ENCODE measurements around the gene MPG.

GRCh38 chr16:92431-93339 is 14.7 kb downstream of the MPG start:
- TF ChIP-seq TAF1 (conservative IDR thresholded peaks at IDR 0.05) (no peak), JUND (IDR thresholded peaks at IDR 0.05) (no peak), ZBTB33 (IDR thresholded peaks at IDR 0.05) (no peak), MAX (IDR thresholded peaks at IDR 0.05) (no peak), YY1 (IDR thresholded peaks at IDR 0.05) (no peak), HNF4G (IDR thresholded peaks at IDR 0.05) (no peak), EGR1 (IDR thresholded peaks at IDR 0.05; ENCODE audit: low read depth in 2 of 2) (no peak)
- TF ChIP-seq, protein P1, sequence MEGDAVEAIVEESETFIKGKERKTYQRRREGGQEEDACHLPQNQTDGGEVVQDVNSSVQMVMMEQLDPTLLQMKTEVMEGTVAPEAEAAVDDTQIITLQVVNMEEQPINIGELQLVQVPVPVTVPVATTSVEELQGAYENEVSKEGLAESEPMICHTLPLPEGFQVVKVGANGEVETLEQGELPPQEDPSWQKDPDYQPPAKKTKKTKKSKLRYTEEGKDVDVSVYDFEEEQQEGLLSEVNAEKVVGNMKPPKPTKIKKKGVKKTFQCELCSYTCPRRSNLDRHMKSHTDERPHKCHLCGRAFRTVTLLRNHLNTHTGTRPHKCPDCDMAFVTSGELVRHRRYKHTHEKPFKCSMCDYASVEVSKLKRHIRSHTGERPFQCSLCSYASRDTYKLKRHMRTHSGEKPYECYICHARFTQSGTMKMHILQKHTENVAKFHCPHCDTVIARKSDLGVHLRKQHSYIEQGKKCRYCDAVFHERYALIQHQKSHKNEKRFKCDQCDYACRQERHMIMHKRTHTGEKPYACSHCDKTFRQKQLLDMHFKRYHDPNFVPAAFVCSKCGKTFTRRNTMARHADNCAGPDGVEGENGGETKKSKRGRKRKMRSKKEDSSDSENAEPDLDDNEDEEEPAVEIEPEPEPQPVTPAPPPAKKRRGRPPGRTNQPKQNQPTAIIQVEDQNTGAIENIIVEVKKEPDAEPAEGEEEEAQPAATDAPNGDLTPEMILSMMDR (IDR thresholded peaks at IDR 0.05; ENCODE audit: low read depth, low read length, missing input control) = no peak
- TF ChIP-seq, protein P2, sequence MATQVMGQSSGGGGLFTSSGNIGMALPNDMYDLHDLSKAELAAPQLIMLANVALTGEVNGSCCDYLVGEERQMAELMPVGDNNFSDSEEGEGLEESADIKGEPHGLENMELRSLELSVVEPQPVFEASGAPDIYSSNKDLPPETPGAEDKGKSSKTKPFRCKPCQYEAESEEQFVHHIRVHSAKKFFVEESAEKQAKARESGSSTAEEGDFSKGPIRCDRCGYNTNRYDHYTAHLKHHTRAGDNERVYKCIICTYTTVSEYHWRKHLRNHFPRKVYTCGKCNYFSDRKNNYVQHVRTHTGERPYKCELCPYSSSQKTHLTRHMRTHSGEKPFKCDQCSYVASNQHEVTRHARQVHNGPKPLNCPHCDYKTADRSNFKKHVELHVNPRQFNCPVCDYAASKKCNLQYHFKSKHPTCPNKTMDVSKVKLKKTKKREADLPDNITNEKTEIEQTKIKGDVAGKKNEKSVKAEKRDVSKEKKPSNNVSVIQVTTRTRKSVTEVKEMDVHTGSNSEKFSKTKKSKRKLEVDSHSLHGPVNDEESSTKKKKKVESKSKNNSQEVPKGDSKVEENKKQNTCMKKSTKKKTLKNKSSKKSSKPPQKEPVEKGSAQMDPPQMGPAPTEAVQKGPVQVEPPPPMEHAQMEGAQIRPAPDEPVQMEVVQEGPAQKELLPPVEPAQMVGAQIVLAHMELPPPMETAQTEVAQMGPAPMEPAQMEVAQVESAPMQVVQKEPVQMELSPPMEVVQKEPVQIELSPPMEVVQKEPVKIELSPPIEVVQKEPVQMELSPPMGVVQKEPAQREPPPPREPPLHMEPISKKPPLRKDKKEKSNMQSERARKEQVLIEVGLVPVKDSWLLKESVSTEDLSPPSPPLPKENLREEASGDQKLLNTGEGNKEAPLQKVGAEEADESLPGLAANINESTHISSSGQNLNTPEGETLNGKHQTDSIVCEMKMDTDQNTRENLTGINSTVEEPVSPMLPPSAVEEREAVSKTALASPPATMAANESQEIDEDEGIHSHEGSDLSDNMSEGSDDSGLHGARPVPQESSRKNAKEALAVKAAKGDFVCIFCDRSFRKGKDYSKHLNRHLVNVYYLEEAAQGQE (IDR thresholded peaks at IDR 0.05) = no peak

Data from liver (tissue), 3 donors.